HG03457 (cell line): ENCODE data around the gene ZCCHC8.
"Not testable (repeated sequence)": the region's sequence is repeated elsewhere in the genome, so short reads cannot be mapped to it uniquely, and the experiment has no call there.

Source experiments
- ATAC-seq: cut with Tn5 transposase; IDR thresholded peaks from one replicate; pipeline ENCODE4 v1.9.1; 2021; ENCODE audit warnings: moderate number of reproducible peaks; ENCODE audit not compliant: unreplicated experiment

The ZCCHC8 gene

GRCh38 chr12:122437656-122438121, 63.0 kb downstream of the ZCCHC8 start:
- ATAC-seq = no peak

- ATAC-seq = no peak
Observed at GRCh38 chr12:122435186-122435585, 65.5 kb downstream of the ZCCHC8 start.

- not testable (repeated sequence) for ATAC-seq
Observed at GRCh38 chr12:122429043-122429442, 71.7 kb downstream of the ZCCHC8 start.

- ATAC-seq = no peak
Observed at GRCh38 chr12:122427403-122427802, 73.3 kb downstream of the ZCCHC8 start.

- no peak for ATAC-seq
Observed at GRCh38 chr12:122423258-122424165, 77.2 kb downstream of the ZCCHC8 start.

GRCh38 chr12:122422730-122423257, 77.9 kb downstream of the ZCCHC8 start:
- no peak for ATAC-seq

GRCh38 chr12:122421821-122422729, 78.7 kb downstream of the ZCCHC8 start, which contains the start of gene CLIP1:
Gene CLIP1, minus strand, starts transcription at chr12:122422669. Its CDS starts 42,217 bp downstream, at chr12:122380452.
- no peak for ATAC-seq
